Stomach (tissue), 4 donors: ENCODE results near the gene MAST4.

Source experiments
- CTCF ChIP-seq, 7 experiments: fragments of 450-650 bp in 4 of 7; fragments of 200-600 bp in 3 of 7; sonication (generic) in 3 of 7; IDR thresholded peaks; one replicate each; pipeline ENCODE4 v1.5.1; 2016 to 2019; ENCODE audit warnings: antibody characterized with exemption in 7 of 7, control low read depth in 2 of 7, mild to moderate bottlenecking in 1 of 7
- EP300 ChIP-seq: sonication (generic); formaldehyde crosslinking; IDR thresholded peaks from one replicate; pipeline ENCODE4 v1.6.1; 2017; ENCODE audit warnings: antibody characterized with exemption
- POLR2A ChIP-seq, 4 donors: fragments of 450-650 bp; IDR thresholded peaks; one replicate each; pipeline ENCODE4 v1.6.1; 2016; ENCODE audit warnings: antibody characterized with exemption in 4 of 4, control low read depth in 2 of 4, mild to moderate bottlenecking in 1 of 4, moderate library complexity in 1 of 4
- POLR2AphosphoS5 ChIP-seq, 3 donors: sonication (generic); formaldehyde crosslinking; IDR thresholded peaks; one replicate each; pipeline ENCODE4 v1.6.1; 2016; ENCODE audit warnings: antibody characterized with exemption in 3 of 3

GRCh38 chr5:67081261-67081660, 485.1 kb downstream of the MAST4 start:
- TF ChIP-seq CTCF (IDR thresholded peaks at IDR 0.05), result no peak
- no peak for TF ChIP-seq POLR2A (IDR thresholded peaks at IDR 0.05)
- TF ChIP-seq EP300, result no peak
- no peak for TF ChIP-seq POLR2AphosphoS5 (IDR thresholded peaks at IDR 0.05)
